GM06990 (cell line): ENCODE measurements around the gene SYNE1.
A peak's percentile ranks its signal among the peaks of the same experiment; 100 is the strongest.

ENCODE experiments used
- DNase-seq: peaks from one replicate; pipeline ENCODE4 v3.0.0-alpha.2; 2011; ENCODE audit not compliant: insufficient read length; ENCODE audit errors: extremely low read depth
- H3K27me3 ChIP-seq: replicated peaks from 2 replicates; pipeline ENCODE4 v1.6.0; 2011; ENCODE audit warnings: low read length; ENCODE audit not compliant: control insufficient read depth, insufficient read depth
- H3K36me3 ChIP-seq: 2 replicates; pipeline ENCODE4 v1.5.1; 2011; ENCODE audit warnings: low read length; ENCODE audit not compliant: control insufficient read depth, insufficient read depth
- H3K4me3 ChIP-seq: replicated peaks from 2 replicates; pipeline ENCODE4 v1.5.1; 2011; ENCODE audit warnings: low read depth, mild to moderate bottlenecking, control low read depth, low read length
- TF ChIP-seq, protein P1 (sequence below): IDR thresholded peaks from 2 replicates; pipeline ENCODE4 v1.5.1; 2011; ENCODE audit warnings: low read length, control low read depth, mild to moderate bottlenecking, inconsistent platforms; ENCODE audit not compliant: insufficient read depth, poor library complexity, severe bottlenecking

Gene SYNE1

DNA sequence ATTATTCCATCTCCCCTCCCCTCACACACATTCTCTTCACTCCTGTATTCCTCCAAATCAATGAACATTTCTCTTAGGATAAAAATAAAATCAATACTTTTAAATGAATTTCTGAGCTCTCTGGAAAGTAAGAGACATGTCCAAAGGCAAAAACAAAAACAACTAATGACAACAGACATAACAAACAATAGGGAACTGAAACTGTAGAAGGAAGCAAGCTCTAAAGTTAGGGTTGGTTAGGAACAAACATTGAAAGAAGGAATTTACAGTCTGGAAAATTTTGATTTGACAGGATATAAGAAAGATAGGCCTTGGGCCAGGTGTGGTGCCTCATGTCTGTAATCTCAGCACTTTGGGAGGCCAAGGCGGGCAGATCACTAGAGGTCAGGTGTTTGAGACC, 43.0 kb upstream of the SYNE1 start:
- Histone ChIP-seq H3K36me3 (no peaks in the 10 kb centered on the region), H3K27me3 (no peaks in the 10 kb centered on the region), H3K4me3 (no peak overlapping the region)
- DNase-seq: no peak
- TF ChIP-seq, protein P1, sequence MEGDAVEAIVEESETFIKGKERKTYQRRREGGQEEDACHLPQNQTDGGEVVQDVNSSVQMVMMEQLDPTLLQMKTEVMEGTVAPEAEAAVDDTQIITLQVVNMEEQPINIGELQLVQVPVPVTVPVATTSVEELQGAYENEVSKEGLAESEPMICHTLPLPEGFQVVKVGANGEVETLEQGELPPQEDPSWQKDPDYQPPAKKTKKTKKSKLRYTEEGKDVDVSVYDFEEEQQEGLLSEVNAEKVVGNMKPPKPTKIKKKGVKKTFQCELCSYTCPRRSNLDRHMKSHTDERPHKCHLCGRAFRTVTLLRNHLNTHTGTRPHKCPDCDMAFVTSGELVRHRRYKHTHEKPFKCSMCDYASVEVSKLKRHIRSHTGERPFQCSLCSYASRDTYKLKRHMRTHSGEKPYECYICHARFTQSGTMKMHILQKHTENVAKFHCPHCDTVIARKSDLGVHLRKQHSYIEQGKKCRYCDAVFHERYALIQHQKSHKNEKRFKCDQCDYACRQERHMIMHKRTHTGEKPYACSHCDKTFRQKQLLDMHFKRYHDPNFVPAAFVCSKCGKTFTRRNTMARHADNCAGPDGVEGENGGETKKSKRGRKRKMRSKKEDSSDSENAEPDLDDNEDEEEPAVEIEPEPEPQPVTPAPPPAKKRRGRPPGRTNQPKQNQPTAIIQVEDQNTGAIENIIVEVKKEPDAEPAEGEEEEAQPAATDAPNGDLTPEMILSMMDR: no peak

DNA sequence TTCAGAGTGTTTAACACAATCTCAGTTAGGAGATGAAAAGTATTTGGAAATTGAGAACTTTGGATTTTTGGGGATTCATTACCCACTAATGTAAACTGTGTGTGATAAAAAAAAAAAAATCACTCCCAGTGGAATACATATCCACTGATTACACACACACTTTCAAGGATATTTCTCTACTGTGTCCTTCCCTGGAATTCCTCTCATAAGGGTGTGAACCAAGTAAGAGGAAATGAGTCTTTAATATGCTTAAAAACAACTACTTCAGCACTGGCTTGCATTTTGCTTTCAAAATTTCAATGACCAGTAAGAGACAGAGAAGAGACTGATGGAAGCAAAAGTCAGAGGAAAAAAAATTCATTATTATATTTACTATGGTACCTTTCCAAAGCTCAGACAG, 36.1 kb upstream of the SYNE1 start:
- TF ChIP-seq, protein P1: no peak

DNA sequence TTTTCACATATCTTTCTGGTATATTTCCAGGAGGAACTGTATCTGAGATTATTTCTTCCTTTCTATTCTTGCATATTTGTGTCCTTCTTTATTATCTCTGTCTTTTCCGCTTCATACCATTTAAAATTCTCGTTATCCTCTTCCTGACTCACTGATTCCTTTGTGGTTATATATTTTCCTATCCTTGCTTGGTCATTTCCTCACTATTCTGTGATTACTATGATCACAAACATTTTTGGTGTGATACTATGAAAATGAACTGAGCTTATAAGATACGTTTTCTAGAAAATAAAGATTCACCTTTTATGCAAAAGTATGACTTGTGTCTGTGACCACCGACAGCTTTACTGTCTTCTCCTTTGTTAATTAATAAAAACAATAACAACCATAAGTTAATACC, 34.0 kb upstream of the SYNE1 start:
- no peaks in the 10 kb centered on the region for H3K36me3 ChIP-seq
- no peak overlapping the region for H3K4me3 ChIP-seq
- no peak for DNase-seq
- TF ChIP-seq, protein P1: no peak
- no peaks in the 10 kb centered on the region for H3K27me3 ChIP-seq

More for the DNA sequence above, 36.1 kb upstream of the SYNE1 start:
- Histone ChIP-seq H3K27me3 (no peaks in the 10 kb centered on the region), H3K36me3 (no peaks in the 10 kb centered on the region), H3K4me3 (no peak overlapping the region)
- DNase-seq: no peak

DNA sequence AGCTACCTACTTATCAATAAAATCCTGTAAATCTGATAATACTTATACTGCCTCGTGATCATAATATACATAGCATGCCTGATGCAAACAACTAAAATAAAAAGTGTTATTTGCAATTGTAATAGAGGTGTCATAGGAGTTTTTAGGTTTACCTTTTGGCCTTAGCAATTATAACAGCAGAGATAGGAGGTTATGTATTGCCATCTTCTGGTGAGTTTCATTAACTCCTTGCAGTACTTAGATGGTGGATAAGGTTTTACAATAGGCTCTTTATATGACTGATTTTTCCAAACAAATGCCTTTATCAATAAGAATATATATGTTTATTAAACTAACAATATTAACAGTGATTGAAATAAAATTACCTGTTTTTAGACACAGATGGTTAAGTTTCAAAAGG, 32.7 kb upstream of the SYNE1 start:
- TF ChIP-seq, protein P1: peak; percentile 31
- no peak for DNase-seq
- H3K36me3 ChIP-seq: no peaks in the 10 kb centered on the region
- H3K27me3 ChIP-seq: no peaks in the 10 kb centered on the region
- H3K4me3 ChIP-seq: no peak overlapping the region

DNA sequence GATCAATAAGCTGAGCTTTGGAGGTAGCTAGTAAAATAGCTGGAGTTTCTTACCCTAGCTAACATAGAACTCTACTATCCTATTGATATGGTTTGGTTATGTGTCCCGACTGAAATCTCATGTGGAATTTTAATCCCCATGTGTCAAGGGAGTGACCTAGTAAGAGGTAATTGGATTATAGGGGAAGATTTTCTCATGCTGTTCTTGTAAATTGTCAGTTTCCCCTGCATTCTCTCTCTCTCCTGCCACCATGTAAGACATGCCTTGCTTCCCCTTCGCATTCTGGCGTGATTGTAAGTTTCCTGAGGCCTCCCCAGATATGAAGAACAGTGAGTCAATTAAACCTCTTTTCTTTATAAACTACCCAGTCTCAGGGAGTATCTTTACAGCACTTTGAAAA, 24.6 kb upstream of the SYNE1 start:
- no peak overlapping the region for H3K4me3 ChIP-seq
- DNase-seq: no peak
- H3K36me3 ChIP-seq: no peaks in the 10 kb centered on the region
- H3K27me3 ChIP-seq: no peaks in the 10 kb centered on the region; the same call in 1 of the 2 replicates
- TF ChIP-seq, protein P1: no peak

DNA sequence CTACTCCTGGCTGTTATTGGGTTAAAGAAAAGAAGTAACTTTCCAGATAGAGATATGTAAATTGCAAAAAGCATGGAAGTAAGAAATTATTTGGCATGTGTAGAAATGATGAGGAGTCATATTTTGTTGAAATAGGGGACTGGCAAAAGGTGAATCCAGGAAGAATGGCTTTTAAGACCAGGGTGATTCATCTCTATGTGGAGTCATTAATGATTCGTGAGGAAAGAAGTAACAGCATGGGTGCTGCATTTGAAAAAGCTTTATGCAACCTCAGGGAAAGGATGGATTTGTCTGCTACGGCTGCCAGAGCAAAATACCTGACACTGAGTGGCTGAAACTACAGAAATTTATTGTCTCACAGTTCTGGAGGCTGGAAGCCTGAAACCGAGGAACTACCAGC, 14.8 kb upstream of the SYNE1 start:
- DNase-seq: no peak
- H3K27me3 ChIP-seq: 0 out of 2 replicates have a peak, but pooled peaks cover 2% of the 10 kb centered on the region
- TF ChIP-seq, protein P1: no peak

More for the DNA sequence above, 14.8 kb upstream of the SYNE1 start:
- Histone ChIP-seq H3K4me3 (no peak overlapping the region), H3K36me3 (no peaks in the 10 kb centered on the region)
